ENCODE measurements around the gene DNAJC4.

DNAJC4 gene

DNA sequence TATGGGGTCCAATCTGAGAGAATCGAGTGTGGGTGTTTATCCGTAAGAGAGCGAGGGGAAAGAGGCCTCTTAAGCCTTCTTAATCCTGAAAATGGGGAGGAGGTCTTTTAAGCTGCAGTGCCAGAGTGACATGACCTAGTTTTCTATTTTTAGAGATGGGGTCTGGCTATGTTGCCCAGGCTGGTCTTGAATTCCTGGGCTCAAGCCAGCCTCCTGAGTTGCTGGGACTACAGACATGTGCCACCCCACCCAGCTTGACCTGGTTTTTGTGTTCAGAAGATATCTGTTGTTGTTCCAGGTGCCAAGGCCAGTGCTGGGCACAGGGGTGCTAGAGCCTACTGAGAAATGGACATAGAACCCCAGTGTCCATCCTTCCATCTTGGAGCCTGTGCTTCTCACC lies 52.7 kb downstream of the DNAJC4 start:
- no peak for DNase-seq

All from NCI-H1092 (cell line).